Posterior vena cava (tissue), 2 donors: ENCODE results near the gene ATP6V1G2. TPM values are rescaled to one million over a fixed set of nuclear protein-coding genes. Genes with fewer than 3 reads are reported as not detected.
A peak's percentile ranks its signal among the peaks of the same experiment; 100 is the strongest.

ENCODE experiments used
- DNase-seq: peaks from one replicate; pipeline ENCODE4 v3.0.0-alpha.2; 2020; ENCODE audit warnings: low spot score
- intact Hi-C, 2 donors: fragments of 100-400 bp; cut with DNase I; formaldehyde crosslinking; loops; one replicate each; pipeline versions ENCODE4 v1.14.1 to v1.14.2; 2022 to 2023
- total RNA-seq, 2 donors: library from RNA; stranded (reverse); fragmentation: NEBNext Ultra II Directional; extraction: Animal tissue kit (Norgen Biotek cat#: 25700); gene quantifications; one replicate each; pipeline ENCODE4 v1.2.1, GENCODE V29; 2021
- donor health status: DM: yes; HTN: yes; CAD: no.
- donor health status: DM: yes; HTN: yes; CAD: no.

ATP6V1G2 gene
- total RNA-seq, 2 donors from 2014 or later = 0.43 to 1.2 TPM

DNA sequence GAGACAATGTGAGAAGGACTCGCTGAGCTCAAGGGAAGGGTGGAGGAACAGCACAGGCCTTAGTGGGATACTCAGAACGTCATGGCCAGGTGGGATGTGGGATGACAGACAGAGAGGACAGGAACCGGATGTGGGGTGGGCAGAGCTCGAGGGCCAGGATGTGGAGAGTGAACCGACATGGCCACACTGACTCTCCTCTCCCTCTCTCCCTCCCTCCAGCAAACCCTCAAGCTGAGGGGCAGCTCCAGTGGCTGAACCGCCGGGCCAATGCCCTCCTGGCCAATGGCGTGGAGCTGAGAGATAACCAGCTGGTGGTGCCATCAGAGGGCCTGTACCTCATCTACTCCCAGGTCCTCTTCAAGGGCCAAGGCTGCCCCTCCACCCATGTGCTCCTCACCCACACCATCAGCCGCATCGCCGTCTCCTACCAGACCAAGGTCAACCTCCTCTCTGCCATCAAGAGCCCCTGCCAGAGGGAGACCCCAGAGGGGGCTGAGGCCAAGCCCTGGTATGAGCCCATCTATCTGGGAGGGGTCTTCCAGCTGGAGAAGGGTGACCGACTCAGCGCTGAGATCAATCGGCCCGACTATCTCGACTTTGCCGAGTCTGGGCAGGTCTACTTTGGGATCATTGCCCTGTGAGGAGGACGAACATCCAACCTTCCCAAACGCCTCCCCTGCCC, 30.6 kb upstream of the ATP6V1G2 start:
- intact Hi-C loops = loop anchor here in 1 of 2 donors (1.0 kb wide), 1 partner anchor 37 kb away; no protein-coding TSS in a partner anchor
- no peak for DNase-seq

DNA sequence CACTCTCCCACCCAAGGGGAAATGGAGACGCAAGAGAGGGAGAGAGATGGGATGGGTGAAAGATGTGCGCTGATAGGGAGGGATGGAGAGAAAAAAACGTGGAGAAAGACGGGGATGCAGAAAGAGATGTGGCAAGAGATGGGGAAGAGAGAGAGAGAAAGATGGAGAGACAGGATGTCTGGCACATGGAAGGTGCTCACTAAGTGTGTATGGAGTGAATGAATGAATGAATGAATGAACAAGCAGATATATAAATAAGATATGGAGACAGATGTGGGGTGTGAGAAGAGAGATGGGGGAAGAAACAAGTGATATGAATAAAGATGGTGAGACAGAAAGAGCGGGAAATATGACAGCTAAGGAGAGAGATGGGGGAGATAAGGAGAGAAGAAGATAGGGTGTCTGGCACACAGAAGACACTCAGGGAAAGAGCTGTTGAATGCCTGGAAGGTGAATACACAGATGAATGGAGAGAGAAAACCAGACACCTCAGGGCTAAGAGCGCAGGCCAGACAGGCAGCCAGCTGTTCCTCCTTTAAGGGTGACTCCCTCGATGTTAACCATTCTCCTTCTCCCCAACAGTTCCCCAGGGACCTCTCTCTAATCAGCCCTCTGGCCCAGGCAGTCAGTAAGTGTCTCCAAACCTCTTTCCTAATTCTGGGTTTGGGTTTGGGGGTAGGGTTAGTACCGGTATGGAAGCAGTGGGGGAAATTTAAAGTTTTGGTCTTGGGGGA, 29.7 kb upstream of the ATP6V1G2 start:
- intact Hi-C loops = loop anchor here in 1 of 2 donors (1.0 kb wide), 1 partner anchor 38 kb away; no protein-coding TSS in a partner anchor
- no peak for DNase-seq

DNA sequence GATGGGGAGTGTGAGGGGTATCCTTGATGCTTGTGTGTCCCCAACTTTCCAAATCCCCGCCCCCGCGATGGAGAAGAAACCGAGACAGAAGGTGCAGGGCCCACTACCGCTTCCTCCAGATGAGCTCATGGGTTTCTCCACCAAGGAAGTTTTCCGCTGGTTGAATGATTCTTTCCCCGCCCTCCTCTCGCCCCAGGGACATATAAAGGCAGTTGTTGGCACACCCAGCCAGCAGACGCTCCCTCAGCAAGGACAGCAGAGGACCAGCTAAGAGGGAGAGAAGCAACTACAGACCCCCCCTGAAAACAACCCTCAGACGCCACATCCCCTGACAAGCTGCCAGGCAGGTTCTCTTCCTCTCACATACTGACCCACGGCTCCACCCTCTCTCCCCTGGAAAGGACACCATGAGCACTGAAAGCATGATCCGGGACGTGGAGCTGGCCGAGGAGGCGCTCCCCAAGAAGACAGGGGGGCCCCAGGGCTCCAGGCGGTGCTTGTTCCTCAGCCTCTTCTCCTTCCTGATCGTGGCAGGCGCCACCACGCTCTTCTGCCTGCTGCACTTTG, 29.0 kb upstream of the ATP6V1G2 start, which contains the start of gene TNF:
TNF (plus strand) TSS at position 231 of the 567 bp plus-strand sequence; CDS start at position 408, 177 bp downstream.
- intact Hi-C loops = no loop called here
- peak; percentile 85 for DNase-seq

DNA sequence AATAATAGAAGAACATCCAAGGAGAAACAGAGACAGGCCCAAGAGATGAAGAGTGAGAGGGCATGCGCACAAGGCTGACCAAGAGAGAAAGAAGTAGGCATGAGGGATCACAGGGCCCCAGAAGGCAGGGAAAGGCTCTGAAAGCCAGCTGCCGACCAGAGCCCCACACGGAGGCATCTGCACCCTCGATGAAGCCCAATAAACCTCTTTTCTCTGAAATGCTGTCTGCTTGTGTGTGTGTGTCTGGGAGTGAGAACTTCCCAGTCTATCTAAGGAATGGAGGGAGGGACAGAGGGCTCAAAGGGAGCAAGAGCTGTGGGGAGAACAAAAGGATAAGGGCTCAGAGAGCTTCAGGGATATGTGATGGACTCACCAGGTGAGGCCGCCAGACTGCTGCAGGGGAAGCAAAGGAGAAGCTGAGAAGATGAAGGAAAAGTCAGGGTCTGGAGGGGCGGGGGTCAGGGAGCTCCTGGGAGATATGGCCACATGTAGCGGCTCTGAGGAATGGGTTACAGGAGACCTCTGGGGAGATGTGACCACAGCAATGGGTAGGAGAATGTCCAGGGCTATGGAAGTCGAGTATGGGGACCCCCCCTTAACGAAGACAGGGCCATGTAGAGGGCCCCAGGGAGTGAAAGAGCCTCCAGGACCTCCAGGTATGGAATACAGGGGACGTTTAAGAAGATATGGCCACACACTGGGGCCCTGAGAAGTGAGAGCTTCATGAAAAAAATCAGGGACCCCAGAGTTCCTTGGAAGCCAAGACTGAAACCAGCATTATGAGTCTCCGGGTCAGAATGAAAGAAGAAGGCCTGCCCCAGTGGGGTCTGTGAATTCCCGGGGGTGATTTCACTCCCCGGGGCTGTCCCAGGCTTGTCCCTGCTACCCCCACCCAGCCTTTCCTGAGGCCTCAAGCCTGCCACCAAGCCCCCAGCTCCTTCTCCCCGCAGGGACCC, 28.0 kb upstream of the ATP6V1G2 start:
- intact Hi-C loops = no loop called here
- no peak for DNase-seq

DNA sequence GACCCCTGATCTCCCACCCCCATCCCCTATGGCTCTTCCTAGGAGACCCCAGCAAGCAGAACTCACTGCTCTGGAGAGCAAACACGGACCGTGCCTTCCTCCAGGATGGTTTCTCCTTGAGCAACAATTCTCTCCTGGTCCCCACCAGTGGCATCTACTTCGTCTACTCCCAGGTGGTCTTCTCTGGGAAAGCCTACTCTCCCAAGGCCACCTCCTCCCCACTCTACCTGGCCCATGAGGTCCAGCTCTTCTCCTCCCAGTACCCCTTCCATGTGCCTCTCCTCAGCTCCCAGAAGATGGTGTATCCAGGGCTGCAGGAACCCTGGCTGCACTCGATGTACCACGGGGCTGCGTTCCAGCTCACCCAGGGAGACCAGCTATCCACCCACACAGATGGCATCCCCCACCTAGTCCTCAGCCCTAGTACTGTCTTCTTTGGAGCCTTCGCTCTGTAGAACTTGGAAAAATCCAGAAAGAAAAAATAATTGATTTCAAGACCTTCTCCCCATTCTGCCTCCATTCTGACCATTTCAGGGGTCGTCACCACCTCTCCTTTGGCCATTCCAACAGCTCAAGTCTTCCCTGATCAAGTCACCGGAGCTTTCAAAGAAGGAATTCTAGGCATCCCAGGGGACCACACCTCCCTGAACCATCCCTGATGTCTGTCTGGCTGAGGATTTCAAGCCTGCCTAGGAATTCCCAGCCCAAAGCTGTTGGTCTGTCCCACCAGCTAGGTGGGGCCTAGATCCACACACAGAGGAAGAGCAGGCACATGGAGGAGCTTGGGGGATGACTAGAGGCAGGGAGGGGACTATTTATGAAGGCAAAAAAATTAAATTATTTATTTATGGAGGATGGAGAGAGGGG, 27.1 kb upstream of the ATP6V1G2 start:
- intact Hi-C loops = no loop called here

GRCh38 chr6:31572041-31572911, 25.9 kb upstream of the ATP6V1G2 start, which contains the start of gene LTA:
Gene LTA (plus strand): TSS chr6:31572289. CDS start chr6:31572743, 454 bp downstream.
- DNase-seq = no peak
- intact Hi-C loops = no loop called here

More for the DNA sequence above, 27.1 kb upstream of the ATP6V1G2 start:
- no peak for DNase-seq

DNA sequence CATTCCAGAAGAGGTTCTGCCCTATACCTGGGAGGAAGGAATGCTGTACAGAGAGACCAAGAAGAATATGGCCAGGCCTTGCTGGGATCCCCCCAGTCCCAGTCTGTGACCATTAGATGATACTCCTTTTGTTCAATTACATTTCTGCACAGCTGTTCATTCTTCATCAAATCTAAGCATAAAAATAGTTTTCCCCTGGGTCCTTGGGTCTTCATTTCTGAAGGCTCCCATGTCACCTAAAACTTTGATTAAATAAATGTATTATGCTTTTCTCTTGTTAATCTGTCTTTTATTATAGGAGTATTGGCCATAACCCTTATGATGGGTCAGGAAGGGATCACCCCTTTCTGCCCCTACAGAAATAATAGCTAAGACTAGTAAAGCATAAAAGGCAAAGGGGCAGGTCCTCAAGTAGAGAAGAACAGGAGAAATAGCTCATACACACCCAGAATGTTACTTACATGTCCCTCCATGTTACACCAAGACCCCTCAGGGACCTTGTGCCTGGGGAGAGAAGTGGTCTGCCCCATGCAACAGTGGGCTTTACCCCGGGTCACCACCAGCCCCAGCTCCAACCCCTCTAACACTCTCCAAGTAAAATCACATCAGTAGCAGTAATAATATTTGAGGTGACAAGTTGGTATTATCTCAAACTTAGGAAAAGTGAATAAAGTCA, 23.6 kb upstream of the ATP6V1G2 start:
- intact Hi-C loops = no loop called here
- no peak for DNase-seq

GRCh38 chr6:31568537-31568961, 22.1 kb upstream of the ATP6V1G2 start:
- intact Hi-C loops = no loop called here
- DNase-seq = no peak

GRCh38 chr6:31567531-31568370, 21.3 kb upstream of the ATP6V1G2 start:
- intact Hi-C loops = no loop called here
- no peak for DNase-seq

GRCh38 chr6:31560697-31561058, 14.3 kb upstream of the ATP6V1G2 start:
- intact Hi-C loops = no loop called here
- DNase-seq = no peak

DNA sequence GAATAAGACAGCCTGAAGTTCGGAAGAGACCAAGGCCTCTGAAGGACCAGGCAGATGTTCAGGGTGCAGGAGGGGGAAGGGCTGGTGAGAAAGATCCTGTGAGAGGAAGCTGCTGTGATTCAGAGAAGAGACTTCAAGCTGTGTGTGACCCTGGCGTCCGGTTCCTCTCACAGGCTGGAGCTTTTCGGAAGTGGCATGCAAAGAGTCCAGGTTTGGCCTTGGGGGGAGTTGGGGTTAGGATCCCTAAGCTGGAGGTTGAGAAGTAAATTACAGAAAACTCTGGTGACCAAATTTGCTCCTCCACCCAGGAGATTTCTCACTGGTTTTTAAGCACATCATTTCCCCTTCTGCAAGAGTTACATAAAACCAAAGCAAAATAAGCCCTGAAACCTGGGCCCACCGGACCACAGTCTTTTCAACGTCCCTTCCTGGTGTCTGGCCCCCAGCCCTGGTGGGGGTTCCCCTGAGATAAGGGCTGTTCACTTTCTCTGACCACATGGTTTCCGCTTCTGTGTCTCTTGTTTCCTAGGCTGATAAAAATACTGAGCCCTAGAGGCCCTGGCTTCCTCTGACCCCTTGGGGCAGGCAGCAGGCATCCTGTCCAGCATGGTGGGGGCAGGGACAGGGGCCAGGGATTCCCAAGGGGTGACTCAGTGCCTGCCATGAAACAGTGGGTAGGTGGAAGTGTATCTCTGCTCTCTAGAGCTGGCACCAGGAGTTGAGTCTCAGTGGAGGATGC, 13.7 kb upstream of the ATP6V1G2 start:
- intact Hi-C loops = no loop called here
- peak; percentile 86 for DNase-seq

- intact Hi-C loops = no loop called here
- no peak for DNase-seq
Observed at GRCh38 chr6:31559606-31559957, 13.2 kb upstream of the ATP6V1G2 start.

DNA sequence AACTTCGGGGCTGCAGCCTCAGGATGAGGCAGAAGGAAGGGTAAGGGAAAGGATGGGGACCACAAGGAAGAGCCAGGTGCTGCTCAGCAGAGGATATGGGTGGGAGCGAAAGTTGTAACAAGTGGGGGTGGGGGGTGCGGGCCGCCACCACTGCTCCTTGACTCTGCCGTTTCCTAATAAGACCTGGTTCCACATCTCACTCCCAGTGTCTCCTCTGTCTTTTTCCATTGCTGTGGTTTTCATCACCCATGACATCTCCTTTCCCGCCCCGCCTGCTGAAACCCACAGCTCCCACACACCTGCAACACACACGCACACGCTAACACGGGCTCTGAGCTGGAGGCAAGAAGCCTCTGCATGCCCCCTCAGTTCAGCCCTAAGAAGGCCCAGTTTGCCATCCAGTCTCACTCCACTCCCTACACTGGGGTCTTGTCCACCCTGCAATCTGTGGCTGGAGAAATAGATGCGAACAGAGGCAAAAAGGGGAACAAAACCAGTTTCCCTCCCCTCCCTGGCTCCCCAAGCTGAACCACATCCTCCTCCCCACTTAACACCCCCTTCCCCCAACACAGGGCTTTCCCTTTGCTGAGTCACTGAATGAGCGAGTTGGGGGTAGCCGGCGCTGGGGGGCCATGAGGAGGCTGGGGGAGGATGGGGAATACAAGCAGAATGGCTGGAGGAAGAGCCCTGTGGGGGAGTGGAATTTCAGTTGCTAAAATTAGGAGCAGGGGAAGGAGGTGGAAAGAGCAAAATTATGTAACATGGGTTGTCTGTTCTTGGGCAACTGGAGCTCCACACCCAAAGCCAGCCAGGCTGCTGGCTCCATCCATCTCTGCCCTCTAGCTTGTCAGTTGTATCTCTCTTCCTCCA, 12.5 kb upstream of the ATP6V1G2 start:
- intact Hi-C loops = no loop called here
- no peak for DNase-seq

DNA sequence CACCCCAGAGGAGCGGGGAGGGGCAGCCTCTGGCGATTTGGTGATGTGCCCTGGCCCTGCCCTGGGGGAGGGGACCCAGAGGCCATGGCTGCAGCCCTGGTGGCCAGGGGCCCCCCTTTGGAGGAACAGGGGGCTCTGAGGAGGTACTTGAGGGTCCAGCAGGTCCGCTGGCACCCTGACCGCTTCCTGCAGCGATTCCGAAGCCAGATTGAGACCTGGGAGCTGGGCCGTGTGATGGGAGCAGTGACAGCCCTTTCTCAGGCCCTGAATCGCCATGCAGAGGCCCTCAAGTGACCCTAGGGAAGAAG, 11.9 kb upstream of the ATP6V1G2 start:
- intact Hi-C loops = no loop called here
- DNase-seq = no peak
